Vagina (tissue), 2 donors: ENCODE results near the gene CAPN2.

ENCODE experiments used
- CTCF ChIP-seq, 3 experiments: fragments of 450-650 bp in 2 of 3; fragments of 200-600 bp in 1 of 3; sonication (generic) in 1 of 3; IDR thresholded peaks; one replicate each; pipeline ENCODE4 v1.5.1; 2017 to 2019; ENCODE audit warnings: antibody characterized with exemption in 3 of 3, mild to moderate bottlenecking in 2 of 3, moderate library complexity in 2 of 3
- POLR2A ChIP-seq, 2 donors: fragments of 450-650 bp; IDR thresholded peaks; one replicate each; pipeline ENCODE4 v1.6.1; 2017; ENCODE audit warnings: antibody characterized with exemption in 2 of 2, mild to moderate bottlenecking in 2 of 2, moderate library complexity in 2 of 2
- POLR2AphosphoS5 ChIP-seq, 2 donors: sonication (generic); formaldehyde crosslinking; IDR thresholded peaks; one replicate each; pipeline ENCODE4 v1.9.0; 2017; ENCODE audit warnings: antibody characterized with exemption in 2 of 2, mild to moderate bottlenecking in 2 of 2, low read depth in 1 of 2; ENCODE audit not compliant: insufficient read depth in 1 of 2

- no peak for TF ChIP-seq CTCF (IDR thresholded peaks at IDR 0.05)
- no peak for TF ChIP-seq POLR2A (IDR thresholded peaks at IDR 0.05)
- no peak for TF ChIP-seq POLR2AphosphoS5 (IDR thresholded peaks at IDR 0.05; ENCODE audit: insufficient read depth in 1 of 2, low read depth in 1 of 2)
These were observed 101.3 kb downstream of the CAPN2 start for GRCh38 chr1:223813645-223814044.
